ENCODE measurements around the gene EFL1.

DNA sequence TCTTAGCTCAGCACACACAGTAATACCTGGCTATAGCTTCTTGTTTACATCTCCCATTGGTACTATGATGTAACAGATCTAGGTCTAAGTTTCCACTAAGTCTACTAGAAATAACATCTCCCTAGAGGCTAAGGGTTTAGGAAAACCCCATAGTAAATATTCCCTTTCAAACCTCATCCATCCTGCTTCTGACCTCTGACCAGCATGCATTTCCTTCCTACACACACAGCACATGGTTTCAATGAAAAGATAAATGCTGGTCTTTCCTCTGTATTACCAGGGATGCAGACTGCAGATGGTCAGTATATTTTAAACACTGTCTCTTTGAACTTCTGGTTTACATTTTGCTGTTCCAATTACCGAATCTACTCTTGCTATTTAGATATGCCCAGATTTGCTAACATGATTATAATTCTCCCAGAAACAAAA is 96.6 kb downstream of the EFL1 start:
- TF ChIP-seq NFIC (IDR thresholded peaks at IDR 0.05; ENCODE audit: low read depth, low read length) (no peak), POLR2AphosphoS2 (IDR thresholded peaks at IDR 0.05; ENCODE audit: low read depth, low read length) (no peak), SP1 (IDR thresholded peaks at IDR 0.05; ENCODE audit: low read depth, low read length) (no peak), GABPA (IDR thresholded peaks at IDR 0.05; ENCODE audit: low read depth) (no peak), BCL11A (IDR thresholded peaks at IDR 0.05; ENCODE audit: low read depth, low read length) (no peak), SIN3A (IDR thresholded peaks at IDR 0.05; ENCODE audit: low read depth, low read length) (no peak), TCF12 (IDR thresholded peaks at IDR 0.05; ENCODE audit: low read depth, low read length) (no peak), POLR2AphosphoS5 (IDR thresholded peaks at IDR 0.05; ENCODE audit: low read length) (no peak), EP300 (IDR thresholded peaks at IDR 0.05; ENCODE audit: borderline replicate concordance in 1 of 2, control insufficient read depth in 1 of 2, low read depth in 2 of 2, low read length in 2 of 2) (0 out of 4 replicates have a peak, but pooled peaks of 1 of the 2 experiments have one; percentile 27), SREBF2 (IDR thresholded peaks at IDR 0.05; ENCODE audit: low read length) (no peak), RAD21 (IDR thresholded peaks at IDR 0.05; ENCODE audit: insufficient read depth, low read depth, low read length) (no peak), CBX3 (IDR thresholded peaks at IDR 0.05; ENCODE audit: borderline replicate concordance, low read depth) (no peak)
- TF ChIP-seq, protein P1, sequence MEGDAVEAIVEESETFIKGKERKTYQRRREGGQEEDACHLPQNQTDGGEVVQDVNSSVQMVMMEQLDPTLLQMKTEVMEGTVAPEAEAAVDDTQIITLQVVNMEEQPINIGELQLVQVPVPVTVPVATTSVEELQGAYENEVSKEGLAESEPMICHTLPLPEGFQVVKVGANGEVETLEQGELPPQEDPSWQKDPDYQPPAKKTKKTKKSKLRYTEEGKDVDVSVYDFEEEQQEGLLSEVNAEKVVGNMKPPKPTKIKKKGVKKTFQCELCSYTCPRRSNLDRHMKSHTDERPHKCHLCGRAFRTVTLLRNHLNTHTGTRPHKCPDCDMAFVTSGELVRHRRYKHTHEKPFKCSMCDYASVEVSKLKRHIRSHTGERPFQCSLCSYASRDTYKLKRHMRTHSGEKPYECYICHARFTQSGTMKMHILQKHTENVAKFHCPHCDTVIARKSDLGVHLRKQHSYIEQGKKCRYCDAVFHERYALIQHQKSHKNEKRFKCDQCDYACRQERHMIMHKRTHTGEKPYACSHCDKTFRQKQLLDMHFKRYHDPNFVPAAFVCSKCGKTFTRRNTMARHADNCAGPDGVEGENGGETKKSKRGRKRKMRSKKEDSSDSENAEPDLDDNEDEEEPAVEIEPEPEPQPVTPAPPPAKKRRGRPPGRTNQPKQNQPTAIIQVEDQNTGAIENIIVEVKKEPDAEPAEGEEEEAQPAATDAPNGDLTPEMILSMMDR (IDR thresholded peaks at IDR 0.05 in 2 of 3, conservative IDR thresholded peaks at IDR 0.05 in 1 of 3; ENCODE audit: control insufficient read depth in 2 of 3, extremely low read depth in 1 of 3, insufficient read depth in 1 of 3, low read depth in 3 of 3, low read length in 3 of 3), result no peak
- TF ChIP-seq, protein P2, sequence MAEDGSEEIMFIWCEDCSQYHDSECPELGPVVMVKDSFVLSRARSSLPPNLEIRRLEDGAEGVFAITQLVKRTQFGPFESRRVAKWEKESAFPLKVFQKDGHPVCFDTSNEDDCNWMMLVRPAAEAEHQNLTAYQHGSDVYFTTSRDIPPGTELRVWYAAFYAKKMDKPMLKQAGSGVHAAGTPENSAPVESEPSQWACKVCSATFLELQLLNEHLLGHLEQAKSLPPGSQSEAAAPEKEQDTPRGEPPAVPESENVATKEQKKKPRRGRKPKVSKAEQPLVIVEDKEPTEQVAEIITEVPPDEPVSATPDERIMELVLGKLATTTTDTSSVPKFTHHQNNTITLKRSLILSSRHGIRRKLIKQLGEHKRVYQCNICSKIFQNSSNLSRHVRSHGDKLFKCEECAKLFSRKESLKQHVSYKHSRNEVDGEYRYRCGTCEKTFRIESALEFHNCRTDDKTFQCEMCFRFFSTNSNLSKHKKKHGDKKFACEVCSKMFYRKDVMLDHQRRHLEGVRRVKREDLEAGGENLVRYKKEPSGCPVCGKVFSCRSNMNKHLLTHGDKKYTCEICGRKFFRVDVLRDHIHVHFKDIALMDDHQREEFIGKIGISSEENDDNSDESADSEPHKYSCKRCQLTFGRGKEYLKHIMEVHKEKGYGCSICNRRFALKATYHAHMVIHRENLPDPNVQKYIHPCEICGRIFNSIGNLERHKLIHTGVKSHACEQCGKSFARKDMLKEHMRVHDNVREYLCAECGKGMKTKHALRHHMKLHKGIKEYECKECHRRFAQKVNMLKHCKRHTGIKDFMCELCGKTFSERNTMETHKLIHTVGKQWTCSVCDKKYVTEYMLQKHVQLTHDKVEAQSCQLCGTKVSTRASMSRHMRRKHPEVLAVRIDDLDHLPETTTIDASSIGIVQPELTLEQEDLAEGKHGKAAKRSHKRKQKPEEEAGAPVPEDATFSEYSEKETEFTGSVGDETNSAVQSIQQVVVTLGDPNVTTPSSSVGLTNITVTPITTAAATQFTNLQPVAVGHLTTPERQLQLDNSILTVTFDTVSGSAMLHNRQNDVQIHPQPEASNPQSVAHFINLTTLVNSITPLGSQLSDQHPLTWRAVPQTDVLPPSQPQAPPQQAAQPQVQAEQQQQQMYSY (CRISPR knock-in tag; IDR thresholded peaks at IDR 0.05), result no peak

All from GM12878 (cell line).